Measurements from ENCODE around the gene TNFRSF21. TPM values are rescaled to one million over a fixed set of nuclear protein-coding genes. Genes with fewer than 3 reads are reported as not detected.

TNFRSF21 gene
- total and polyA plus RNA-seq, 12 donors, result 1.9 to 13.7 (median 7.5) TPM

DNA sequence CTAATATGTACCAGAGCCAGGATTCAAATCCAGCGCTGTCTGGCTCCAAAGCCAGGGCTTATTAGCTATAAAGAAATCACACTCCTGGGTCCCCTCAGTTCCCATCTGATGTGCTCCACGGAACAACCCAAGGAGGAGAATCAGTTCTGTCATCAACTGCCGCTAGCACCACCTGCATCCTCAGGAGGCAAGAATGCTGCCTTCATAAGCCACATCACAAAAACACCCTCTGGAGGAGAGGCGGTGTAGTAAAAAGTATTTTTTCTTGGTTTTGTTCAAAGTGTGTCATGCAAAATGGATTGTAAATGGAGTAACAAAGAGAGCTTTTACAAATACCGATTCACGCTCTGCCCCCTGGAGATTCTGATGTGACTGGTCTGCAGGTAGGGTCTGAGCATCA is 57.1 kb downstream of the TNFRSF21 start:
- intact Hi-C loops (cut with DNase I), result no loop called here

DNA sequence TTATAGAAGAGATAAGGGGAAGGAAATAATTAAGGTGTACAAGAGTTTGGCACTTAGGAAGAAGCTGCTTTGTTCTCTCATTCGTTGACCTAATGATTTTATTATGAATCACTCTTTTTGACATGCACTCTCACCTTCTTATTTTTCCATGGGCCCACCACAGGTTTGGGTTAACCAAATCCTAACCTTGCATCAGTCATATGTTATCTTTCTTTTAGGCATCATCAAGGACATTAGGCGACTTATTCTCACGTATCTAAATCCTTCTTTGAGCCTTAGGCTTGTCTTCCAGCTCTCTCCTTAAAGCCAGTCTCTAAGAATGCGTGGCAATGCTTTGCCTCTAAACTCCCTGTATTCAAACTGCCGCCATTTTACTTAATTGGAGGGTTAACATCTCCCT is 58.3 kb downstream of the TNFRSF21 start:
- Histone ChIP-seq H3K36me3 (replicated peaks in 1 of 2) (no peaks in the 10 kb centered on the region), H3K27me3 (no peaks in the 10 kb centered on the region), H3K4me1 (replicated peaks in 1 of 2) (peaks cover 0 to 22% of the 10 kb centered on the region in 2 donors), H3K27ac (no peak overlapping the region), H3K4me3 (no peak overlapping the region), H3K9me3 (replicated peaks in 1 of 3) (no peaks in the 10 kb centered on the region)
- DNase-seq, result no peak
- intact Hi-C loops (cut with DNase I), result no loop called here
- TF ChIP-seq, protein P1, sequence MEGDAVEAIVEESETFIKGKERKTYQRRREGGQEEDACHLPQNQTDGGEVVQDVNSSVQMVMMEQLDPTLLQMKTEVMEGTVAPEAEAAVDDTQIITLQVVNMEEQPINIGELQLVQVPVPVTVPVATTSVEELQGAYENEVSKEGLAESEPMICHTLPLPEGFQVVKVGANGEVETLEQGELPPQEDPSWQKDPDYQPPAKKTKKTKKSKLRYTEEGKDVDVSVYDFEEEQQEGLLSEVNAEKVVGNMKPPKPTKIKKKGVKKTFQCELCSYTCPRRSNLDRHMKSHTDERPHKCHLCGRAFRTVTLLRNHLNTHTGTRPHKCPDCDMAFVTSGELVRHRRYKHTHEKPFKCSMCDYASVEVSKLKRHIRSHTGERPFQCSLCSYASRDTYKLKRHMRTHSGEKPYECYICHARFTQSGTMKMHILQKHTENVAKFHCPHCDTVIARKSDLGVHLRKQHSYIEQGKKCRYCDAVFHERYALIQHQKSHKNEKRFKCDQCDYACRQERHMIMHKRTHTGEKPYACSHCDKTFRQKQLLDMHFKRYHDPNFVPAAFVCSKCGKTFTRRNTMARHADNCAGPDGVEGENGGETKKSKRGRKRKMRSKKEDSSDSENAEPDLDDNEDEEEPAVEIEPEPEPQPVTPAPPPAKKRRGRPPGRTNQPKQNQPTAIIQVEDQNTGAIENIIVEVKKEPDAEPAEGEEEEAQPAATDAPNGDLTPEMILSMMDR (IDR thresholded peaks at IDR 0.05), result no peak
- TF ChIP-seq POLR2A (IDR thresholded peaks at IDR 0.05), result no peak
- 55 to 72% (median 66%) methylated on average over 5 of the region's 5 CpGs for WGBS, 4 donors

More for the DNA sequence above, 57.1 kb downstream of the TNFRSF21 start:
- TF ChIP-seq, protein P1 (IDR thresholded peaks at IDR 0.05), result no peak
- TF ChIP-seq POLR2A (IDR thresholded peaks at IDR 0.05), result no peak
- peaks cover 0 to 11% of the 10 kb centered on the region in 2 donors for H3K4me1 ChIP-seq (replicated peaks in 1 of 2)
- no peaks in the 10 kb centered on the region for H3K9me3 ChIP-seq (replicated peaks in 1 of 3)
- no peak overlapping the region for H3K4me3 ChIP-seq
- no peak overlapping the region for H3K27ac ChIP-seq
- DNase-seq, result no peak
- no peaks in the 10 kb centered on the region for H3K27me3 ChIP-seq
- WGBS, 4 donors, result 86 to 90% (median 88%) methylated on average over 6 of the region's 6 CpGs
- H3K36me3 ChIP-seq (replicated peaks in 1 of 2), result no peaks in the 10 kb centered on the region

DNA sequence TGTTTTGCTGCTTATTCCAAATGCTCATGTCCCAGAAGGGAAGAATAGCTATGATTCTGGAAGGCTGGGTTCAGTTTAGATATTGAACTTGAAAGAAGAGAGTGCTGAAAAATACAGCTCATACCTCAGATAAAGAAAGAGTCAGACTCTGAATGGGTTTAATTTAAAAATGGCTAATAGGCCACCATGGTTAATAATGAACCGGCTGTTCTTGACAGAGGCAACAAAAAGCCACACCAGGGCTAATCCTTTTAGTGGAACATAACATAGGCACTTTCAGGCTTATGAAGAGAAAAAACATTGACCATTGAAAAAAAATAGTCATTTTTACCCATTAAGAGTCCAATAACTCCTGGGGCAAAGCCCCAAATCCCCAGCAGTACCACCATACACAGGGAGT is 59.4 kb downstream of the TNFRSF21 start:
- Histone ChIP-seq H3K27me3 (no peaks in the 10 kb centered on the region), H3K4me1 (replicated peaks in 1 of 2) (peaks cover 0 to 22% of the 10 kb centered on the region in 2 donors), H3K4me3 (no peak overlapping the region), H3K36me3 (replicated peaks in 1 of 2) (no peaks in the 10 kb centered on the region), H3K9me3 (replicated peaks in 1 of 3) (no peaks in the 10 kb centered on the region), H3K27ac (no peak overlapping the region)
- DNase-seq, result no peak
- TF ChIP-seq, protein P1 (IDR thresholded peaks at IDR 0.05), result no peak
- WGBS, 4 donors, result 96 to 100% (median 97%) methylated on average over 1 of the region's 1 CpG
- intact Hi-C loops (cut with DNase I), result no loop called here

DNA sequence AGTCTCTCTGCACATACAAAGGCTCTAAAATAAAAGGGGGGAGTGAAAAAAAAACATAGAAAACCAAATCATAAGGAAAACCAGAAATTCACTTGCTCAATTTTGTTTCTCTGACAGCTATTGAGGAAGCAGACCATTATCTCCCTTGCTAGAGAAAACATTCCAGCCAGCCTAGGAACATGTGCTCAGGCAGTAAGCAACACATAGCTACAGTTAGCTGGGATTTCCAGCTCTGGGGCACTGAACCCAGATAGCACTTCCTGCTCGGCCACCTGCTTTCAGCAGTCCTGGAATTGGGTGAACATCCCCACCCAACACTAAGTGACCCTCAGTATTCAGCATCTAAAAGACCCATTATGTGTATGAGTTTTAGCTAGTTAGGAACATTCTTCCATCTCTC is 61.3 kb downstream of the TNFRSF21 start:
- TF ChIP-seq POLR2A (IDR thresholded peaks at IDR 0.05), result no peak
- TF ChIP-seq, protein P1 (IDR thresholded peaks at IDR 0.05), result no peak
- H3K9me3 ChIP-seq (replicated peaks in 1 of 3), result no peaks in the 10 kb centered on the region
- no peak overlapping the region for H3K4me3 ChIP-seq
- no peak for DNase-seq
- no peaks in the 10 kb centered on the region for H3K27me3 ChIP-seq
- H3K36me3 ChIP-seq (replicated peaks in 1 of 2), result no peaks in the 10 kb centered on the region
- intact Hi-C loops (cut with DNase I), result no loop called here
- WGBS, 4 donors, result 31 to 58% (median 40%) methylated on average over 1 of the region's 1 CpG
- H3K27ac ChIP-seq, result no peak overlapping the region
- H3K4me1 ChIP-seq (replicated peaks in 1 of 2), result peaks cover 0 to 22% of the 10 kb centered on the region in 2 donors
